ENCODE data around the gene ZNF221.

ZNF221 gene

DNA sequence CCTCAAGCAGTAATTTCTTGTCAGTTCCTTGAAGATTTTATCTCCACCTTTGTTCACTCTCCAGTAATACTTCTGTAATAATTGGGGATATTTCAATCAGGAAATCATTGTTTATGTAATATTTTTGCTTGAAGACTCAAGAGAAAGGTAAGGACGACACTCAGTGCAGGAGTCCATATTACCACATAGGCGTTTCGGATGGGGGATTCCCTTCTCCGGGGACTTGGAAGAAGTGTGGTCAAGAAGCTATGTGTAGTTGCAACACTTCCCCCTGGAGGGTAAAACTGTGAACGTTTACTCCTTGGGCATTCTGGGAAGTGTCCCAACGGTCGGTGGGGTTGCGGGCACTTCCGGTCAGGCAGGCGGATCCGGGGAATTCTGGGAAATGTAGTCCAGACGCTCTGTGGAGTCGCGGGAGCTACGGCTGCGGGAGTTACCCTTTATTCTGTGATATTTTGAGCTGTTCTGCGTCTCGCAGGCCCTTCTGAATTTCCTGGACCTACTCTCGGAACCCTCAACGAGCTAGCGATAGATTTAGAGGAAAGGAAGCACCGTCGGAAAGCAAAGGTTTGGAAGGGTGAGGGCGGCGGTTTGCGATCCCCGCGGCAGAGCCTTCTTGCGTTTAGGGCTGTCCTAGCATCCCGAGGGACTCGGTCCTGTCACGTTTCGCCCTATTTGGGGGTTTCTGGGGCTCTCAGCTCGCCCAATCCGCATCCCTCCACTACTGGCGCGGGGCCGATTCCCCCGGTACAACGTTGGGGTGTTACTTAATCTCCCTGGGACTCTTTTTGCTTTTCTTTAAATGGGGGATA lies at the start of gene ZNF221:
Gene ZNF221, plus strand, starts transcription at position 395 of the 812 bp plus-strand sequence. CDS start 11,499 bp downstream, outside the sequence.
- ChIA-PET POLR2A (interaction anchor here (1.5 kb wide), 1 partner anchor 16 kb away, joined by 4 read pairs; the partner anchor contains the start of gene ZNF45), CTCF (interaction anchor here (0.6 to 1.3 kb wide), 10 partner anchors 9 to 163 kb away, joined by 3 to 6 read pairs (median 3); partner anchors contain the start of gene ZNF45)
- peak; percentile 90 for DNase-seq (ENCODE audit: extremely low spot score)
- TF ChIP-seq, protein P1, sequence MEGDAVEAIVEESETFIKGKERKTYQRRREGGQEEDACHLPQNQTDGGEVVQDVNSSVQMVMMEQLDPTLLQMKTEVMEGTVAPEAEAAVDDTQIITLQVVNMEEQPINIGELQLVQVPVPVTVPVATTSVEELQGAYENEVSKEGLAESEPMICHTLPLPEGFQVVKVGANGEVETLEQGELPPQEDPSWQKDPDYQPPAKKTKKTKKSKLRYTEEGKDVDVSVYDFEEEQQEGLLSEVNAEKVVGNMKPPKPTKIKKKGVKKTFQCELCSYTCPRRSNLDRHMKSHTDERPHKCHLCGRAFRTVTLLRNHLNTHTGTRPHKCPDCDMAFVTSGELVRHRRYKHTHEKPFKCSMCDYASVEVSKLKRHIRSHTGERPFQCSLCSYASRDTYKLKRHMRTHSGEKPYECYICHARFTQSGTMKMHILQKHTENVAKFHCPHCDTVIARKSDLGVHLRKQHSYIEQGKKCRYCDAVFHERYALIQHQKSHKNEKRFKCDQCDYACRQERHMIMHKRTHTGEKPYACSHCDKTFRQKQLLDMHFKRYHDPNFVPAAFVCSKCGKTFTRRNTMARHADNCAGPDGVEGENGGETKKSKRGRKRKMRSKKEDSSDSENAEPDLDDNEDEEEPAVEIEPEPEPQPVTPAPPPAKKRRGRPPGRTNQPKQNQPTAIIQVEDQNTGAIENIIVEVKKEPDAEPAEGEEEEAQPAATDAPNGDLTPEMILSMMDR (IDR thresholded peaks at IDR 0.05; ENCODE audit: control extremely low read depth, extremely low read depth, low read depth, missing control alignments): peak; percentile 45

DNA sequence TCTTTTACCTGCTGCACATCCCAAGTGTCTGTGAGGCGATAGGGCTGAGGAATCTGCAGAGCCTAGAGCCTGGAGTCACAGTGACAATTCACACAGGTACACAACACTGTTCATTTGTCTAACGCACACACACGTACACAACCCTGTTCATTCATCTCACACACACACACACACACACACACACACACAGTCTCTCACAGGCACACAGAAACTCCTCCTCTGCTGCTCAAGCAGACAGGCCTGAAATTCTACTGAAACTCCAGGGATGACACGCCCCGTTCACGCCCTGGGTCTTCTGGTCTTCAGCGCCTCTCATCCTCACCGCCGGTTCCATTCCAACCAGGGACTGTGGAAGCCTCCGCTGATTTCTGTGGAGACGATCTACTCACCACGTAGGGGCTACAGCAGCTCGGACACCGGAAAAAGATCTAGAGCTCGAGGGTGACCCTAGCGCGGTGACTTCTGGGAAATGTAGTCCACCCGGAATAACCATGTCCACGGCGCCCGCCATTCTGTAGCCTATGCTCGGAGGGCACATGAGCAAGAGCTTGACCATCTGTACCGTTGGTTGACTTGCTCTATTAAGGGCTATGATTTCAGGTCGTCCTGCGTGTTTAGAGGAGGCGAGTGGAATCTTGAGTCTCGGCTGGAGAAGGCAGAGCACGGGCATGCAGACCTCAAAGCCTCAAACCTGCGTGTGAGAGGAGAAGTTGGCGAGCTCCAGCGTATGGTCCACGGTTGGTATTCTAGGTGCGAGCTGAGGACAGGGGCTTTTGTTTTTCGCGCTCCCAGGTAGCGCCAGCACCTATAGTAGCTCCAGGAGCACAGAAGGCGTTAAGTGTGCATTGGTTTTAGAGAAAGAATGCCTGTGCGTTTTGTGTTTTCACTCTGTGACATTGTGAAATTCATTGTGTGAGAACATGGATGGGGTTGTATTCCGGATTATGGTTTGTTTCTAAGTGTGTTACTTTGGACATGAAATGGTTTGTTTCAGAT lies 49.3 kb upstream of the ZNF221 start:
- TF ChIP-seq, protein P1 (IDR thresholded peaks at IDR 0.05; ENCODE audit: control extremely low read depth, extremely low read depth, low read depth, missing control alignments): no peak
- ChIA-PET CTCF (interaction anchor here (0.7 to 1.4 kb wide), 4 partner anchors 9 to 49 kb away, joined by 3 read pairs; partner anchors contain the start of gene ZNF221), POLR2A (no interaction called here)
- peak; percentile 85 for DNase-seq (ENCODE audit: extremely low spot score)

DNA sequence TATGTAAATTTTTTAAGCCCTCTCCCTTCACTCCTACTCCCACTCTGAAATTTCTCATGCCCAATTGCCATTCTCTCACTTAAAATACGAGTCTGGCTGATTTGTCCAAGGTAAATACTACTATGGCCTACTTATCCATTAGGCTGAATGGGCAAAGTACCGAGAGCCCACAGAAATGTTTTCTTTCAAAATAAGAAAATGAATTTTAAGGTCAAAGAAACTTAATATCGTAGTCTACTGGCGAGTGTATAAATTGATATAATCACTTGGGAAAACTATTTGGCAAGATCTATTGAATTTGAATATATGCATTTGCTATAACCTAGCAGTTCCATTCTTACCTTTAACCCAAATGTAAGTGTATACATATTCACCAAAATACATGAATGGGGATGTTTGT lies 48.6 kb upstream of the ZNF221 start:
- CTCF ChIA-PET: interaction anchor here (1.1 kb wide), 1 partner anchor 10 kb away, joined by 3 read pairs; no protein-coding TSS in a partner anchor
- TF ChIP-seq, protein P1 (IDR thresholded peaks at IDR 0.05; ENCODE audit: control extremely low read depth, extremely low read depth, low read depth, missing control alignments): no peak
- DNase-seq (ENCODE audit: extremely low spot score): no peak
- POLR2A ChIA-PET: no interaction called here

DNA sequence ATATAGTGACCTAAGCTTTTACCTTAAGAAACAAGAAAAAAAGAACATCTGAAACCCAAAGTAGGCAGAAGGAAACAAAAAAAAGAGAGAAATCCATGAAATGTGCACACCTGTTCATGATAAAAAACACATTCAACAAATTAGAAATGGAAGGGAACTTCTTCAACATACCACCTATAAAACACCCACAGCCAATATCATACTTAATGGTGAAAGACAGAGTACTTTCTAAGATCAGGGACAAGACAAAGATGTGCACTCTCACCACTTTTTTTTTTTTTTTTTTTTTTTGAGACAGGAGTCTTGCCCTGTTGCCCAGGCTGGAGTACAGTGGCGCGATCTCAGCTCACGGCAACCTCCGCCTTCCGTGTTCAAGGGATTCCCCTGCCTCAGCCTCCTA lies 45.1 kb upstream of the ZNF221 start:
- ChIA-PET CTCF (interaction anchor here (1.6 kb wide), 1 partner anchor 36 kb away, joined by 3 read pairs; no protein-coding TSS in a partner anchor), POLR2A (no interaction called here)
- TF ChIP-seq, protein P1 (IDR thresholded peaks at IDR 0.05; ENCODE audit: control extremely low read depth, extremely low read depth, low read depth, missing control alignments): no peak
- DNase-seq (ENCODE audit: extremely low spot score): no peak

DNA sequence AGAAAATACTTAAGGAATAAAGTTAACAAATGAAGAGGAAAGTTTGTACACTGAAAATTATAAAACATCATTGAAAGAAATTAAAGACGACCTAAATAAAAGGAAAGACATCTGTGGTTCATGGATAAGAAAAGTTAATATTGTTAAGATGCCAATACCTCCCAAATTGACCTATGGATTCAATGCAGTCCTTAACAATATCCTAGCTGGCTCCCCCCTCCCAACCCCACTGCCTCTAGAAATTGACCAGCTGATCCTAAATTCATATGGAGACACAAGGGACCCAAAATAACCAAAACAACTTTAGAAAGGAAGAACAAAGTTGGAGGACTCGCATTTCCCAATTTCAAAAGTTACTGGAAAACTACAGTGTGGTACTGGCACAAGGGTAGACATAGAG lies 44.3 kb upstream of the ZNF221 start:
- ChIA-PET POLR2A (no interaction called here), CTCF (no interaction called here)
- TF ChIP-seq, protein P1 (IDR thresholded peaks at IDR 0.05; ENCODE audit: control extremely low read depth, extremely low read depth, low read depth, missing control alignments): no peak
- DNase-seq (ENCODE audit: extremely low spot score): no peak

DNA sequence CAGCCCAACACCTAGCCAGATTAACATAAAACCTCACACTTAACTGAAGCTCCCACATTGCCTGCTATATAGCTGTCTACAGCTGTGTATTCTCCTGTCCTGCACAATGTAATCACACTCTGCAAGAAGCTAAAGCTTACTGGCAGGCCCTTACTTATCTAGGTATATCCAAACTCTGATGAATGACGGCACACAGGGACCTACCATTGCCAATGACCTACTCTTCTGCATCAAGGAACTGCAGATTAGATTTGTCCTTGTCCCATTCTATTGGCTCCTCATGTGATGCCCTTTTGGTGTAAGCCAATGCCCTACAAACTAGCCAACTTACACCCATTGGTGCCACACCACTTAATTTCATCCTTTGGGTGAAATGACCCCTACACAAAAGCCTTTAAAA lies 42.4 kb upstream of the ZNF221 start:
- DNase-seq (ENCODE audit: extremely low spot score): no peak
- ChIA-PET POLR2A (interaction anchor here (0.5 kb wide), 1 partner anchor 45 kb away, joined by 4 read pairs; no protein-coding TSS in a partner anchor), CTCF (no interaction called here)
- TF ChIP-seq, protein P1 (IDR thresholded peaks at IDR 0.05; ENCODE audit: control extremely low read depth, extremely low read depth, low read depth, missing control alignments): no peak

Data from GM10248 (cell line).